Astrocyte of the cerebellum (primary cell): ENCODE results near the gene WWC2.
A peak's percentile ranks its signal among the peaks of the same experiment; 100 is the strongest.

Experiments used
- DNase-seq: peaks from one replicate; pipeline ENCODE4 v3.0.0-alpha.2; 2011; ENCODE audit warnings: low read depth
- H3K4me3 ChIP-seq: 2 replicates; pipeline ENCODE4 v1.5.1; 2011; ENCODE audit warnings: mild to moderate bottlenecking, low read depth, low read length, moderate library complexity
- CTCF ChIP-seq: IDR thresholded peaks from 2 replicates; pipeline ENCODE4 v1.5.1; 2012; ENCODE audit warnings: low read length, low read depth, moderate library complexity, mild to moderate bottlenecking; ENCODE audit errors: missing control alignments
- in situ Hi-C: cut with HindIII; loops from 2 replicates; pipeline ENCODE4 v1.10.0; 2017; ENCODE audit warnings: low sequenced_read_pairs

Gene WWC2

GRCh38 chr4:183082053-183082452 lies 17.0 kb upstream of the WWC2 start:
- H3K4me3 ChIP-seq = no peak overlapping the region
- in situ Hi-C loops = no loop called here
- no peak for DNase-seq
- no peak for TF ChIP-seq CTCF

- no peak overlapping the region for H3K4me3 ChIP-seq
- TF ChIP-seq CTCF = no peak
- DNase-seq = no peak
- in situ Hi-C loops = no loop called here
Observed at GRCh38 chr4:183094393-183095198, 4.5 kb upstream of the WWC2 start.

- in situ Hi-C loops = no loop called here
- DNase-seq = no peak
- H3K4me3 ChIP-seq = no peak overlapping the region
- TF ChIP-seq CTCF = no peak
Observed at GRCh38 chr4:183095199-183095512, 3.9 kb upstream of the WWC2 start.

- H3K4me3 ChIP-seq = no peak overlapping the region
- in situ Hi-C loops = no loop called here
- TF ChIP-seq CTCF = no peak
- no peak for DNase-seq
Observed at GRCh38 chr4:183096276-183096965, 2.6 kb upstream of the WWC2 start.

GRCh38 chr4:183097231-183098018 lies 1.6 kb upstream of the WWC2 start:
- TF ChIP-seq CTCF = no peak
- in situ Hi-C loops = no loop called here
- H3K4me3 ChIP-seq = peak overlapping the region; percentile 87
- no peak for DNase-seq

GRCh38 chr4:183098019-183098722 lies 886 bp upstream of the WWC2 start:
- no peak for DNase-seq

More at GRCh38 chr4:183098019-183098722, 886 bp upstream of the WWC2 start:
- H3K4me3 ChIP-seq = peak overlapping the region; percentile 87
- in situ Hi-C loops = no loop called here
- TF ChIP-seq CTCF = no peak
